ENCODE measurements around the gene LLCFC1.

GRCh38 chr7:142939226-142939910 lies at the start of gene LLCFC1:
- TF ChIP-seq ZNF782 (CRISPR knock-in tag; IDR thresholded peaks at IDR 0.05; ENCODE audit: borderline replicate concordance) (no peak), ATF1 (CRISPR knock-in tag; IDR thresholded peaks at IDR 0.05) (no peak), JUND (CRISPR knock-in tag; IDR thresholded peaks at IDR 0.05) (no peak), RBAK (CRISPR knock-in tag; IDR thresholded peaks at IDR 0.05) (no peak)

Measured in HepG2 (cell line).